Measurements from ENCODE around the gene ACTA1. TPM values are rescaled to one million over a fixed set of nuclear protein-coding genes. Genes with fewer than 3 reads are reported as not detected.
A peak's percentile ranks its signal among the peaks of the same experiment; 100 is the strongest.

ACTA1 gene
- total and polyA plus RNA-seq, 2 of the 8 experiments (the other 6 are each of a cell fraction or from before 2014, with no cell fraction given) = 23.5 to 58.2 TPM

DNA sequence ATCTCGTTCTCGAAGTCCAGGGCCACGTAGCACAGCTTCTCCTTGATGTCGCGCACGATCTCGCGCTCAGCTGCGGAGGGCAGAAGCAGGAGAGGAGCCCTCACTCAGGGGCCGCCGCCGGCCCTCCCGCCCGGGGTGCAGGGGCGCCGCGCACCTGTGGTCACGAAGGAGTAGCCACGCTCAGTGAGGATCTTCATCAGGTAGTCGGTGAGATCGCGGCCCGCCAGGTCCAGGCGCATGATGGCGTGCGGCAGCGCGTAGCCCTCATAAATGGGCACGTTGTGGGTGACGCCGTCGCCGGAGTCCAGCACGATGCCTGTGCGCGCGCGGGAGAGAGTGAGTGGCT, 1.8 kb downstream of the ACTA1 start:
- H3K18ac ChIP-seq (ENCODE audit: extremely low read depth, low read length) = no peak overlapping the region
- H3K27me3 ChIP-seq (replicated peaks in 1 of 4; ENCODE audit: control insufficient read depth in 3 of 4, extremely low read depth in 1 of 4, insufficient read depth in 3 of 4, low read length in 3 of 4) = peaks cover 35 to 63% (median 58%) of the 10 kb centered on the region in 4 experiments
- no peak overlapping the region for H2BK20ac ChIP-seq (ENCODE audit: low read length)
- no peak overlapping the region for H3K4ac ChIP-seq (replicated peaks; ENCODE audit: insufficient read length, low read depth, low read length)
- no peak overlapping the region for H2AK5ac ChIP-seq (ENCODE audit: low read depth, low read length)
- H3K56ac ChIP-seq (replicated peaks; ENCODE audit: insufficient read length, low read depth, low read length) = no peak overlapping the region
- POLR2A ChIA-PET (ENCODE audit: partially characterized antibody) = interaction anchor here (1.3 to 6.1 kb wide), 3 partner anchors 12 to 76 kb away, joined by 3 to 48 read pairs (median 19); partner anchors contain the start of gene NUP133
- no peak overlapping the region for H3K27ac ChIP-seq (ENCODE audit: low read depth, low read length)
- no peak overlapping the region for H4K5ac ChIP-seq (ENCODE audit: insufficient read length, low read depth, low read length)
- no peak overlapping the region for H2BK120ac ChIP-seq (replicated peaks; ENCODE audit: low read depth, low read length)
- no peak overlapping the region for H2AFZ ChIP-seq (ENCODE audit: low read length)
- no peak overlapping the region for H3K23ac ChIP-seq (ENCODE audit: insufficient read length)
- H3K4me2 ChIP-seq (ENCODE audit: insufficient read depth in 1 of 2, low read depth in 2 of 2, low read length in 2 of 2) = peak overlapping the region; percentile 60 to 76
- H2BK15ac ChIP-seq (ENCODE audit: low read length) = no peak overlapping the region; the same call in 1 of the 2 replicates
- no peaks in the 10 kb centered on the region; a peak in 1 of 8 replicates for H3K36me3 ChIP-seq (ENCODE audit: control insufficient read depth in 2 of 4, insufficient read depth in 4 of 4, low read length in 3 of 4)
- H3K79me1 ChIP-seq (ENCODE audit: low read depth, low read length) = no peaks in the 10 kb centered on the region; the same call in 1 of the 2 replicates
- 0 out of 2 replicates have a peak overlapping the region, but pooled peaks have one; percentile 39 for H2BK12ac ChIP-seq (ENCODE audit: low read depth, low read length)
- DNase-seq (ENCODE audit: low read depth in 1 of 2, low spot score in 2 of 2) = no peak
- H3K9ac ChIP-seq (replicated peaks in 1 of 4; ENCODE audit: extremely low read depth in 1 of 4, low read depth in 3 of 4, low read length in 3 of 4) = no peak overlapping the region
- H2BK5ac ChIP-seq (ENCODE audit: low read depth, low read length) = no peak overlapping the region
- H3K4me1 ChIP-seq (replicated peaks in 1 of 4; ENCODE audit: control insufficient read depth in 3 of 4, insufficient read depth in 4 of 4, low read length in 3 of 4) = peaks cover 0 to 18% (median 10%) of the 10 kb centered on the region in 4 experiments; a peak in 6 of 7 replicates
- no peak for FAIRE-seq
- H3K9me3 ChIP-seq (ENCODE audit: insufficient read depth in 2 of 2, low read depth in 1 of 2, low read length in 1 of 2) = no peaks in the 10 kb centered on the region
- H3K79me2 ChIP-seq (ENCODE audit: control insufficient read depth in 1 of 2, insufficient read depth in 2 of 2, low read length in 2 of 2) = no peaks in the 10 kb centered on the region
- H3K14ac ChIP-seq (ENCODE audit: insufficient read length) = no peak overlapping the region
- H3K4me3 ChIP-seq (ENCODE audit: extremely low read depth in 1 of 4, insufficient read depth in 2 of 4, low read depth in 3 of 4, low read length in 4 of 4) = peak overlapping the region in 1 of 4 experiments; percentile 43; a peak in 3 of 8 replicates
- H4K8ac ChIP-seq (ENCODE audit: extremely low read depth, insufficient read depth, low read length) = no peak overlapping the region
- no peak overlapping the region for H4K91ac ChIP-seq (replicated peaks; ENCODE audit: insufficient read length, low read length)
- CTCF ChIA-PET (ENCODE audit: partially characterized antibody) = interaction anchor here (7.2 kb wide), 1 partner anchor 23 kb away, joined by 47 read pairs; no protein-coding TSS in a partner anchor
- peaks cover 7% of the 10 kb centered on the region for H3K23me2 ChIP-seq (ENCODE audit: low read depth, low read length)
- peaks cover 0 to 5% of the 10 kb centered on the region in 2 experiments for H4K20me1 ChIP-seq (replicated peaks in 1 of 2; ENCODE audit: control insufficient read depth in 1 of 2, insufficient read depth in 2 of 2, low read length in 2 of 2)
- 49% methylated on average over 25 of the region's 38 CpGs; no CpG with 5 or more reads in 1 of the 2 experiments for whole genome bisulfite sequencing, 2 experiments (ENCODE audit: extremely low coverage in 1 of 2, insufficient coverage in 1 of 2, insufficient read length in 1 of 2, insufficient replicate concordance in 2 of 2, low coverage in 1 of 2, low lambda C conversion rate in 2 of 2, missing lambda C conversion rate in 1 of 2)
- TF ChIP-seq EZH2 (IDR thresholded peaks at IDR 0.05; ENCODE audit: low read depth, low read length, severe bottlenecking) = peak; percentile 61
- TF ChIP-seq CEBPB (IDR thresholded peaks at IDR 0.05; ENCODE audit: low read depth, low read length) = no peak
- TF ChIP-seq, protein P1, sequence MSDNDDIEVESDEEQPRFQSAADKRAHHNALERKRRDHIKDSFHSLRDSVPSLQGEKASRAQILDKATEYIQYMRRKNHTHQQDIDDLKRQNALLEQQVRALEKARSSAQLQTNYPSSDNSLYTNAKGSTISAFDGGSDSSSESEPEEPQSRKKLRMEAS (IDR thresholded peaks at IDR 0.05) = peak; percentile 90
- TF ChIP-seq, protein P2, sequence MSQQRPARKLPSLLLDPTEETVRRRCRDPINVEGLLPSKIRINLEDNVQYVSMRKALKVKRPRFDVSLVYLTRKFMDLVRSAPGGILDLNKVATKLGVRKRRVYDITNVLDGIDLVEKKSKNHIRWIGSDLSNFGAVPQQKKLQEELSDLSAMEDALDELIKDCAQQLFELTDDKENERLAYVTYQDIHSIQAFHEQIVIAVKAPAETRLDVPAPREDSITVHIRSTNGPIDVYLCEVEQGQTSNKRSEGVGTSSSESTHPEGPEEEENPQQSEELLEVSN (IDR thresholded peaks at IDR 0.05) = peak; percentile 91
- peak; percentile 30 for TF ChIP-seq KDM4A (IDR thresholded peaks at IDR 0.05; ENCODE audit: low read depth, low read length, severe bottlenecking)

Measured in H1 (cell line).